GM12878 (cell line): ENCODE results near the gene WEE2. TPM values are rescaled to one million over a fixed set of nuclear protein-coding genes. Genes with fewer than 3 reads are reported as not detected.

Source experiments
- ATAC-seq: fragments of 200-7000 bp; cut with Tn5 transposase; 3 replicates; pipeline ENCODE4 v1.9.1; 2020; ENCODE audit warnings: mild to moderate bottlenecking, moderate library complexity
- BruUV-seq: library from RNA; stranded (reverse); fragments of 400-500 nt; replicated peaks from 2 replicates; lab custom pipeline; 2021; lab: Mats Ljungman, UMichigan
- CTCF ChIA-PET: fragments of 300-600 bp; sonication (Branson Sonifier 250); formaldehyde crosslinking; extraction: SDS; loops from one replicate; lab custom pipeline; 2021; ENCODE audit warnings: inconsistent platforms; lab: Yijun Ruan, JAX
- POLR2A ChIA-PET: fragments of 350-600 bp; formaldehyde crosslinking; extraction: SDS; loops from one replicate; lab custom pipeline; 2021; ENCODE audit warnings: inconsistent platforms; lab: Charles Lee
- RAD21 ChIA-PET: fragments of 300-600 bp; sonication (Branson Sonifier 250); formaldehyde crosslinking; loops from one replicate; lab custom pipeline; 2023; ENCODE audit warnings: antibody characterized with exemption; ENCODE audit not compliant: unreplicated experiment; lab: Charles Lee
- SMC1A ChIA-PET: fragments of 300-600 bp; sonication (Branson Sonifier 250); formaldehyde crosslinking; loops from one replicate; lab custom pipeline; 2023; ENCODE audit not compliant: unreplicated experiment, uncharacterized antibody; lab: Charles Lee
- DNase-seq: peaks from one replicate; pipeline ENCODE4 v3.0.0-alpha.2; 2011; ENCODE audit warnings: low read depth, low spot score
- FAIRE-seq: peaks from 3 replicates; lab custom pipeline; 2011; peaks lifted over from hg19 to GRCh38; lab: Jason Lieb, UNC
- H2AFZ ChIP-seq: 2 replicates; pipeline ENCODE4 v1.6.0; 2011; ENCODE audit warnings: low read depth, low read length, control low read depth; ENCODE audit not compliant: control insufficient read depth
- H3K27ac ChIP-seq: 2 replicates; pipeline ENCODE4 v1.5.1; 2011; ENCODE audit warnings: control low read depth; ENCODE audit not compliant: control insufficient read depth, insufficient read depth
- H3K27me3 ChIP-seq, 2 experiments: replicated peaks in 1 of 2; 2 replicates each; pipeline versions ENCODE4 v1.6.0 to v1.6.1; 2011; ENCODE audit warnings: low read length in 1 of 2; ENCODE audit not compliant: control insufficient read depth in 2 of 2, insufficient read depth in 2 of 2
- H3K36me3 ChIP-seq, 2 experiments: 2 replicates each; pipeline ENCODE4 v1.5.1; 2011; ENCODE audit warnings: low read length in 1 of 2; ENCODE audit not compliant: control insufficient read depth in 2 of 2, insufficient read depth in 2 of 2
- H3K4me1 ChIP-seq: 2 replicates; pipeline ENCODE4 v1.6.1; 2011; ENCODE audit warnings: mild to moderate bottlenecking, low read length, moderate library complexity, mixed read lengths; ENCODE audit not compliant: control insufficient read depth, insufficient read depth
- H3K4me2 ChIP-seq: 2 replicates; pipeline ENCODE4 v1.6.0; 2011; ENCODE audit warnings: control low read depth; ENCODE audit not compliant: control insufficient read depth, insufficient read depth
- H3K4me3 ChIP-seq: fragments of 200-600 bp; sonication (generic); 2 replicates; pipeline ENCODE4 v1.5.1; 2016
- H3K79me2 ChIP-seq: 2 replicates; pipeline ENCODE4 v1.6.0; 2011; ENCODE audit warnings: low read length; ENCODE audit not compliant: control insufficient read depth, insufficient read depth
- H3K9ac ChIP-seq: 2 replicates; pipeline ENCODE4 v1.8.0; 2011; ENCODE audit warnings: low read length, control low read depth, mixed read lengths; ENCODE audit not compliant: control insufficient read depth, insufficient read depth
- H3K9me3 ChIP-seq: replicated peaks from 3 replicates; pipeline ENCODE4 v1.5.1; 2011; ENCODE audit warnings: mild to moderate bottlenecking, low read length; ENCODE audit not compliant: control insufficient read depth, insufficient read depth
- H4K20me1 ChIP-seq: 2 replicates; pipeline ENCODE4 v1.6.0; 2011; ENCODE audit not compliant: control insufficient read depth, insufficient read depth
- CREB1 ChIP-seq: IDR thresholded peaks from 2 replicates; pipeline ENCODE4 v1.6.1; 2012; ENCODE audit warnings: low read depth, mild to moderate bottlenecking, inconsistent platforms
- E2F8 ChIP-seq: fragments of 450-650 bp; IDR thresholded peaks from 2 replicates; pipeline ENCODE4 v1.6.1; 2018; ENCODE audit warnings: mild to moderate bottlenecking, low read depth, moderate library complexity; ENCODE audit not compliant: partially characterized antibody
- E4F1 ChIP-seq: fragments of 450-650 bp; IDR thresholded peaks from 2 replicates; pipeline ENCODE4 v1.6.1; 2018; ENCODE audit warnings: borderline replicate concordance, mild to moderate bottlenecking; ENCODE audit not compliant: partially characterized antibody
- GABPA ChIP-seq: IDR thresholded peaks from 2 replicates; pipeline ENCODE4 v1.6.1; 2014; ENCODE audit warnings: antibody characterized with exemption, low read depth, mild to moderate bottlenecking, inconsistent platforms
- HDAC6 ChIP-seq: fragments of 200-600 bp; sonication (generic); IDR thresholded peaks from one replicate; pipeline ENCODE4 v1.8.0; 2017; ENCODE audit warnings: antibody characterized with exemption; ENCODE audit not compliant: unreplicated experiment
- NFYA ChIP-seq: IDR thresholded peaks from 2 replicates; pipeline ENCODE4 v1.6.1; 2011; ENCODE audit warnings: low read depth, mild to moderate bottlenecking, low read length, improper control_type of control experiment, borderline replicate concordance
- PAX8 ChIP-seq: fragments of 450-650 bp; IDR thresholded peaks from 2 replicates; pipeline ENCODE4 v1.6.1; 2017; ENCODE audit warnings: mild to moderate bottlenecking, moderate library complexity
- REST ChIP-seq: IDR thresholded peaks from 2 replicates; pipeline ENCODE4 v1.6.1; 2012; ENCODE audit warnings: mild to moderate bottlenecking, low read depth, low read length
- SREBF1 ChIP-seq: IDR thresholded peaks from 2 replicates; pipeline ENCODE4 v1.6.1; 2012; ENCODE audit warnings: mild to moderate bottlenecking, low read length
- WRNIP1 ChIP-seq: IDR thresholded peaks from 2 replicates; pipeline ENCODE4 v1.6.1; 2011; ENCODE audit warnings: low read depth, low read length, improper control_type of control experiment, borderline replicate concordance
- WGBS: methylation state at CpG from one replicate; pipeline ENCODE4 v1.1.6; 2016; ENCODE audit warnings: low lambda C conversion rate; ENCODE audit not compliant: insufficient replicate concordance, insufficient coverage; ENCODE audit errors: missing lambda C conversion rate; 5-methylcytosine and 5-hydroxymethylcytosine counted together
- in situ Hi-C: fragments of 300-500 bp; cut with MboI; formaldehyde crosslinking; loops from 9 replicates; pipeline ENCODE4 v1.14.3; 2018; ENCODE audit warnings: mixed read lengths
- intact Hi-C: fragments of 100-400 bp; cut with micrococcal nuclease; formaldehyde crosslinking; loops from one replicate; pipeline ENCODE4 v1.14.2; 2022; ENCODE audit not compliant: unreplicated experiment
- polyA plus RNA-seq, 11 experiments: library from polyadenylated mRNA; depleted of rRNA in 4 of 11; unstranded in 6 of 11; stranded (reverse) in 5 of 11; fragments of >200 nt; fragmentation: Nextera tagmentation in 4 of 11; fragmentation: Illumina TruSeq in 1 of 11; extraction: Ambion mirVana in 4 of 11; extraction: Trizol in 1 of 11; gene quantifications; 1 replicate in 1 of 11; 2 replicates in 10 of 11; pipeline versions ENCODE4 v1.2.1 to v1.2.3, GENCODE V29; 2011 to 2016; ENCODE audit warnings: inconsistent platforms in 2 of 11, missing spikeins in 2 of 11, low read depth in 1 of 11
- total RNA-seq, 4 experiments: library from RNA; depleted of rRNA in 3 of 4; stranded (reverse); fragments of >200 nt in 3 of 4; fragmentation: Illumina TruSeq in 1 of 4; extraction: Trizol in 1 of 4; gene quantifications; 2 replicates each; pipeline versions ENCODE4 v1.2.1 to v1.2.3, GENCODE V29; 2013 to 2021

WEE2 gene
- total and polyA plus RNA-seq, 10 of the 15 experiments (the other 5 are each of a cell fraction or from before 2014, with no cell fraction given), result 0.02 to 0.03 (median 0.03) TPM; not detected in 7

- ChIA-PET POLR2A (interaction anchor here (0.7 kb wide), 1 partner anchor 8 kb away, joined by 3 read pairs; no protein-coding TSS in a partner anchor), CTCF (interaction anchor here (1.5 to 3.0 kb wide), 2 partner anchors 10 to 78 kb away, joined by 6 to 14 read pairs; partner anchors contain the start of gene SSBP1), RAD21 (no interaction called here), SMC1A (interaction anchor here (1.3 kb wide), 1 partner anchor 10 kb away, joined by 3 read pairs; no protein-coding TSS in a partner anchor)
- intact Hi-C loops, result loop anchor here (10.0 kb wide), 1 partner anchor 405 kb away; no protein-coding TSS in a partner anchor
- 77% methylated on average over 6 of the region's 6 CpGs for WGBS
- Histone ChIP-seq H3K36me3 (peaks cover 10 to 23% of the 10 kb centered on the region in 2 experiments), H3K9me3 (no peaks in the 10 kb centered on the region), H4K20me1 (no peaks in the 10 kb centered on the region), H3K27ac (no peak overlapping the region), H3K4me1 (peaks cover 6% of the 10 kb centered on the region), H3K4me3 (no peak overlapping the region), H3K79me2 (no peaks in the 10 kb centered on the region), H3K9ac (no peak overlapping the region), H3K27me3 (no peaks in the 10 kb centered on the region), H2AFZ (no peak overlapping the region), H3K4me2 (no peak overlapping the region)
- FAIRE-seq (no peak), ATAC-seq (no peak), DNase-seq (no peak)
- in situ Hi-C loops, result loop anchor here (10.0 kb wide), 1 partner anchor 645 kb away; the partner anchor contains the start of gene MRPS33
- BruUV-seq, result no TSS peak
- TF ChIP-seq HDAC6 (no peak), REST (no peak), WRNIP1 (no peak), GABPA (no peak), E2F8 (no peak), PAX8 (no peak), E4F1 (no peak), CREB1 (no peak), SREBF1 (no peak), NFYA (no peak)
Observed at GRCh38 chr7:141659501-141659900, 48.7 kb upstream of the WEE2 start.
